ENCODE results near the gene EXOSC3.
A peak's percentile ranks its signal among the peaks of the same experiment; 100 is the strongest.

Gene EXOSC3

DNA sequence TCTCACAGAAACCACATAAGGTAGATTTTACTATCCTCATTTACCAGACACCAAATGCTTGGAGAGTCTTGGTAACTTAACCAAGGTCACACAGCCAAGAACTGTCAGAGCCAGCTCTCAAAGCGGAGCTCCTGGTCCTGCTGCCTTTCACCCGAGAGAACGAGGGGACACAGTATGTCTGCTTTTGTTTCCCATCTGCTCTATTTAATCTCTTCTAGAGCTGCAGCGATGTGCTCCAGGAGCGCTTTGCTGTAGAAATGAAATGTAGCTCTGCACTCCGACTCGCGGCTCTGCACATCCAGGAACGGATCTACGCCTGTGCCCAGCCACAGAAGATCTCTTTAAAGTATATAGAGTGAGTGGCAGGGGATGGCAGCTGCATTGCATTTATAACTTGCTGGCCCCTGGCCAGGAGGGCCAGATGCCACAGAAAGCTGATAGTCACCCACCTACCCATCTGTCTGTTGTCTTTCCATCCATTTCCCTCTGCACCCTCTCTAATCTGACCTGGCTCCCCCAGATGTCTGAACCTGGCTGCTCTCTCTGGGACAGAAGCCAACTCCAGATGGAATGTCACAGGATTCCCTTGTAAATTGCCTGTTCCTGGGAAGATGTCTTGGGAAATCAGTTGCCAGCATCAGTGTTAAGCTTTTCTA is 52.6 kb downstream of the EXOSC3 start:
- no peak for DNase-seq (ENCODE audit: low read depth)

DNA sequence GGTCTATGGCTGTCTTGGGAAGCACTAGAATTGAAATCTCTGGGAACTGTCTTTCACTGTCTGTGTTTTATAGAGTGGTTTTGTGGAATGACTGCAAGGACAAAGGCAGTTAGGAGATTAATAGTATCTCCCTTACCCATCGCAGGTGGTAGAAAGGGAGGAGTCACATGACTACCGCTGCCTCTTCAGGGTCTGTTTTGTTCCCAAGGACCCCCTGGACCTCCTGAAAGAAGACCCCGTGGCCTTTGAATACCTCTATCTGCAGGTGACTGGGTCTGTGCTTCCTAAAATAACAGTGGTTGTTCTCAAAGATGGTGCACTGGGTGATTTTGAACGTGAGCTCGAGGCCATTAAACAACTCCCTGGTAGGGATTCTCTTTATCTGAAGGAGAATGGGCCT is 54.0 kb downstream of the EXOSC3 start:
- no peak for DNase-seq (ENCODE audit: low read depth)

DNA sequence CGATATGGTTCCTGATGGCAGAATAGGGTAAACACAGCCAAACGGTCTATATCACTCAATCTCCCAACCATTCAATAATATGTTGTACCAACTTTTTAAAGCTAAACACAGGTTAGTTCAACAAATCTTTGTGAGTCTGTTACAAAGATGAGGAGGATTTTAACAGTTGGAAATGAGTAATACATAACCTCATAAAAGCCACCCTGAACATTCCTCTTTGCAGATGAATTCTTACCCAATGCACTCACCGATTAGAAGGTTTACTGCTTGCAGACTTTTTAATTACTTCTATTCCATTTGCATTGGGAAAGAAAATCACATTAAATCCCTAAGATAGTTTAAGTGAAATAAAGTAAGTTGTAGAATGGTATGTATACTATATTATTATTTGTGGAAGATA is 54.6 kb downstream of the EXOSC3 start:
- DNase-seq (ENCODE audit: low read depth): peak; percentile 1
